Tibial nerve (tissue), 4 donors: ENCODE measurements around the gene SEMA5B.

Experiments
- EP300 ChIP-seq, 2 donors: sonication (generic); formaldehyde crosslinking; IDR thresholded peaks; one replicate each; pipeline ENCODE4 v1.6.1; 2017; ENCODE audit warnings: antibody characterized with exemption in 2 of 2, mild to moderate bottlenecking in 1 of 2
- POLR2A ChIP-seq, 2 donors: fragments of 450-650 bp; IDR thresholded peaks; one replicate each; pipeline ENCODE4 v1.6.1; 2017; ENCODE audit warnings: antibody characterized with exemption in 2 of 2, mild to moderate bottlenecking in 2 of 2, moderate library complexity in 2 of 2
- TF ChIP-seq, protein P1 (sequence below), 5 experiments: fragments of 200-600 bp in 3 of 5; fragments of 450-650 bp in 2 of 5; sonication (generic) in 3 of 5; IDR thresholded peaks; one replicate each; pipeline ENCODE4 v1.5.1; 2016 to 2019; ENCODE audit warnings: antibody characterized with exemption in 5 of 5, mild to moderate bottlenecking in 3 of 5, moderate library complexity in 2 of 5

DNA sequence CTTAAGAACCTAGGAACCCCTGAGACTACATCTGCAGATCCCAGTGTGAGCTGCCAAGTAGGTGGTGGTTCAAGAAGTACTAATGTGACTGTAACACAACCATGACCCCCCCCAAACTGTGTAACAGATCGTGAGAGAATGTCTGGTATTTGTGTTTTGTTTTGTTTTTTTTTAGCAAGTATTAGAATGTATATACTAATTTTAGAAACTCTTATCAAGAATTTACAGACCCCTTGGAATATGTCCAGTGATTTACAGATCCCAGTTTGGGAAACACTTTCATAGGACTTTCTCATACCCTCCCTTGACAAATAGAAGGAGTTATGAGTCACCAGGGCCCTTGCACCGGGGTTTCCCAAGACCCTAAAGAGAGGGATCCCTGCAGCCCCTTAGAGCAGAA is 79.8 kb downstream of the SEMA5B start:
- TF ChIP-seq, protein P1, sequence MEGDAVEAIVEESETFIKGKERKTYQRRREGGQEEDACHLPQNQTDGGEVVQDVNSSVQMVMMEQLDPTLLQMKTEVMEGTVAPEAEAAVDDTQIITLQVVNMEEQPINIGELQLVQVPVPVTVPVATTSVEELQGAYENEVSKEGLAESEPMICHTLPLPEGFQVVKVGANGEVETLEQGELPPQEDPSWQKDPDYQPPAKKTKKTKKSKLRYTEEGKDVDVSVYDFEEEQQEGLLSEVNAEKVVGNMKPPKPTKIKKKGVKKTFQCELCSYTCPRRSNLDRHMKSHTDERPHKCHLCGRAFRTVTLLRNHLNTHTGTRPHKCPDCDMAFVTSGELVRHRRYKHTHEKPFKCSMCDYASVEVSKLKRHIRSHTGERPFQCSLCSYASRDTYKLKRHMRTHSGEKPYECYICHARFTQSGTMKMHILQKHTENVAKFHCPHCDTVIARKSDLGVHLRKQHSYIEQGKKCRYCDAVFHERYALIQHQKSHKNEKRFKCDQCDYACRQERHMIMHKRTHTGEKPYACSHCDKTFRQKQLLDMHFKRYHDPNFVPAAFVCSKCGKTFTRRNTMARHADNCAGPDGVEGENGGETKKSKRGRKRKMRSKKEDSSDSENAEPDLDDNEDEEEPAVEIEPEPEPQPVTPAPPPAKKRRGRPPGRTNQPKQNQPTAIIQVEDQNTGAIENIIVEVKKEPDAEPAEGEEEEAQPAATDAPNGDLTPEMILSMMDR (IDR thresholded peaks at IDR 0.05), result no peak
- TF ChIP-seq EP300 (IDR thresholded peaks at IDR 0.05) (no peak), POLR2A (IDR thresholded peaks at IDR 0.05) (no peak)
